NCI-H460 (cell line): ENCODE results near the gene PLS3. TPM values are rescaled to one million over a fixed set of nuclear protein-coding genes. Genes with fewer than 3 reads are reported as not detected.
"Not testable (repeated sequence)": the region's sequence is repeated elsewhere in the genome, so short reads cannot be mapped to it uniquely, and the experiment has no call there.

Source experiments
- DNase-seq: peaks from one replicate; pipeline ENCODE4 v3.0.0-alpha.2; 2016; ENCODE audit warnings: low read depth; ENCODE audit errors: extremely low read depth
- polyA plus RNA-seq: library from polyadenylated mRNA; depleted of rRNA; stranded (reverse); fragments of >200 nt; gene quantifications from 2 replicates; pipeline ENCODE4 v1.2.3, GENCODE V29; 2014; cell fraction: nucleus; rRNA removed
- total RNA-seq: library from RNA; depleted of rRNA; stranded (reverse); fragments of >200 nt; shearing (Covaris generic); gene quantifications from 2 replicates; pipeline ENCODE4 v1.2.3, GENCODE V29; 2014; rRNA removed

PLS3 gene
- 95.0 and 104 TPM in 2 replicates for total RNA-seq
- polyA plus RNA-seq, result 67.2 and 74.1 TPM in 2 replicates

GRCh38 chrX:115560978-115561604 is at the start of gene PLS3:
PLS3 (plus strand) TSS chrX:115561174; CDS start chrX:115610251, 49,077 bp downstream.
- DNase-seq, result peak; percentile 78

GRCh38 chrX:115518113-115518512 is 42.9 kb upstream of the PLS3 start:
- DNase-seq, result no peak

GRCh38 chrX:115521741-115522140 is 39.2 kb upstream of the PLS3 start:
- DNase-seq, result no peak

GRCh38 chrX:115522952-115523351 is 38.0 kb upstream of the PLS3 start:
- DNase-seq, result no peak

GRCh38 chrX:115525486-115525885 is 35.5 kb upstream of the PLS3 start:
- no peak for DNase-seq

GRCh38 chrX:115531818-115532403 is 29.1 kb upstream of the PLS3 start:
- no peak for DNase-seq

- no peak for DNase-seq
Measured at GRCh38 chrX:115533485-115533884, 27.5 kb upstream of the PLS3 start.

GRCh38 chrX:115534383-115534782 is 26.6 kb upstream of the PLS3 start:
- DNase-seq, result no peak

- DNase-seq, result no peak
Measured at GRCh38 chrX:115535421-115535820, 25.6 kb upstream of the PLS3 start.

GRCh38 chrX:115535844-115536243 is 25.1 kb upstream of the PLS3 start:
- no peak for DNase-seq

- DNase-seq, result no peak
Measured at GRCh38 chrX:115539841-115540240, 21.1 kb upstream of the PLS3 start.

GRCh38 chrX:115541045-115541444 is 19.9 kb upstream of the PLS3 start:
- DNase-seq, result not testable (repeated sequence)

GRCh38 chrX:115547448-115547847 is 13.5 kb upstream of the PLS3 start:
- no peak for DNase-seq

GRCh38 chrX:115549008-115549407 is 12.0 kb upstream of the PLS3 start:
- DNase-seq, result no peak

- DNase-seq, result no peak
Measured at GRCh38 chrX:115553171-115553570, 7.8 kb upstream of the PLS3 start.

- DNase-seq, result no peak
Measured at GRCh38 chrX:115559672-115560071, 1.3 kb upstream of the PLS3 start.

- DNase-seq, result no peak
Measured at GRCh38 chrX:115560211-115560977, 580 bp upstream of the PLS3 start.

- peak; percentile 17 for DNase-seq
Measured at GRCh38 chrX:115561605-115562479, 868 bp downstream of the PLS3 start.

GRCh38 chrX:115562480-115562847 is 1.5 kb downstream of the PLS3 start:
- no peak for DNase-seq

- no peak for DNase-seq
Measured at GRCh38 chrX:115563633-115564162, 2.7 kb downstream of the PLS3 start.

- no peak for DNase-seq
Measured at GRCh38 chrX:115564243-115564642, 3.3 kb downstream of the PLS3 start.
